Measurements from ENCODE around the gene GSK3B. TPM values are rescaled to one million over a fixed set of nuclear protein-coding genes. Genes with fewer than 3 reads are reported as not detected.

The GSK3B gene
- total RNA-seq, 1 experiment from 2014 or later: 50.0 TPM

- no peak for ATAC-seq
- no TSS peak for BruUV-seq (replicated peaks)
- peaks cover 0 to 16% of the 10 kb centered on the region in 2 experiments; a peak in 3 of 4 replicates for H3K4me1 ChIP-seq (ENCODE audit: control insufficient read depth in 1 of 2, insufficient read depth in 2 of 2, low read length in 2 of 2)
- no peak overlapping the region for H3K4me3 ChIP-seq (replicated peaks in 1 of 2; ENCODE audit: low read depth in 1 of 2, low read length in 2 of 2)
- no peak overlapping the region for H3K4me2 ChIP-seq (ENCODE audit: low read length)
- H3K36me3 ChIP-seq (ENCODE audit: control insufficient read depth in 1 of 2, insufficient read depth in 2 of 2, low read length in 2 of 2): no peaks in the 10 kb centered on the region
- H3K27ac ChIP-seq (ENCODE audit: low read depth, low read length): no peak overlapping the region
- H4K20me1 ChIP-seq (ENCODE audit: insufficient read depth): peaks cover 5% of the 10 kb centered on the region; the same call in 1 of the 2 replicates
- H3K9me3 ChIP-seq (ENCODE audit: control insufficient read depth in 1 of 2, insufficient read depth in 1 of 2, low read depth in 1 of 2, low read length in 2 of 2): no peaks in the 10 kb centered on the region
- no peaks in the 10 kb centered on the region for H3K9me2 ChIP-seq (ENCODE audit: insufficient read depth)
- no peak overlapping the region for H2AFZ ChIP-seq (ENCODE audit: low read depth, low read length, poor library complexity, severe bottlenecking)
- no peak overlapping the region for H3K9ac ChIP-seq (ENCODE audit: low read length)
- intact Hi-C loops (cut with micrococcal nuclease): no loop called here
- no peaks in the 10 kb centered on the region for H3K27me3 ChIP-seq (ENCODE audit: insufficient read depth, low read length)
- peaks cover 97% of the 10 kb centered on the region for H3K79me2 ChIP-seq (ENCODE audit: insufficient read depth, low read length)
- TF ChIP-seq ZNF274 (IDR thresholded peaks at IDR 0.05; ENCODE audit: low read depth, low read length) (no peak), SP1 (IDR thresholded peaks at IDR 0.05; ENCODE audit: low read depth) (no peak)
- ChIA-PET POLR2A (no interaction called here), CTCF (no interaction called here), RAD21 (ENCODE audit: low non-redundant PET in 1 of 2, low total read pairs in 2 of 2, uncharacterized antibody in 2 of 2, unreplicated experiment in 2 of 2) (no interaction called here)
- DNase-seq (ENCODE audit: low read depth, low spot score): no peak
Observed at GRCh38 chr3:120089089-120089488, 5.2 kb downstream of the GSK3B start.

GRCh38 chr3:120088622-120089021 lies 5.6 kb downstream of the GSK3B start:
- H3K79me2 ChIP-seq (ENCODE audit: insufficient read depth, low read length): peaks cover 100% of the 10 kb centered on the region
- H3K27ac ChIP-seq (ENCODE audit: low read depth, low read length): no peak overlapping the region
- ChIA-PET RAD21 (ENCODE audit: low non-redundant PET in 1 of 2, low total read pairs in 2 of 2, uncharacterized antibody in 2 of 2, unreplicated experiment in 2 of 2) (no interaction called here), POLR2A (no interaction called here), CTCF (no interaction called here)
- H3K27me3 ChIP-seq (ENCODE audit: insufficient read depth, low read length): no peaks in the 10 kb centered on the region
- no peak overlapping the region for H3K9ac ChIP-seq (ENCODE audit: low read length)
- H2AFZ ChIP-seq (ENCODE audit: low read depth, low read length, poor library complexity, severe bottlenecking): no peak overlapping the region
- no peaks in the 10 kb centered on the region for H3K9me2 ChIP-seq (ENCODE audit: insufficient read depth)
- H3K4me1 ChIP-seq (ENCODE audit: control insufficient read depth in 1 of 2, insufficient read depth in 2 of 2, low read length in 2 of 2): peaks cover 0 to 16% of the 10 kb centered on the region in 2 experiments; a peak in 3 of 4 replicates
- ATAC-seq (no peak), DNase-seq (ENCODE audit: low read depth, low spot score) (no peak)
- H3K36me3 ChIP-seq (ENCODE audit: control insufficient read depth in 1 of 2, insufficient read depth in 2 of 2, low read length in 2 of 2): no peaks in the 10 kb centered on the region
- no TSS peak for BruUV-seq (replicated peaks)
- H3K4me2 ChIP-seq (ENCODE audit: low read length): no peak overlapping the region
- H3K4me3 ChIP-seq (replicated peaks in 1 of 2; ENCODE audit: low read depth in 1 of 2, low read length in 2 of 2): no peak overlapping the region
- TF ChIP-seq REST (IDR thresholded peaks at IDR 0.05; ENCODE audit: low read depth) (no peak), SP1 (IDR thresholded peaks at IDR 0.05; ENCODE audit: low read depth) (no peak), EZH2 (IDR thresholded peaks at IDR 0.05) (no peak), RAD21 (IDR thresholded peaks at IDR 0.05; ENCODE audit: low read depth) (no peak)
- H4K20me1 ChIP-seq (ENCODE audit: insufficient read depth): peaks cover 7% of the 10 kb centered on the region; the same call in 1 of the 2 replicates
- intact Hi-C loops (cut with micrococcal nuclease): no loop called here
- no peaks in the 10 kb centered on the region for H3K9me3 ChIP-seq (ENCODE audit: control insufficient read depth in 1 of 2, insufficient read depth in 1 of 2, low read depth in 1 of 2, low read length in 2 of 2)

Data from HCT116 (cell line).